Stimulated activated CD4-positive, alpha-beta T cell treated with anti-CD3 and anti-CD28 coated beads, TNF-alpha, amount 100 ng/mL, for 48 hours (primary cell): Measurements from ENCODE around the gene TSSK3.
"Not testable (repeated sequence)": the region's sequence is repeated elsewhere in the genome, so short reads cannot be mapped to it uniquely, and the experiment has no call there.

Experiments used
- DNase-seq, 3 donors: peaks; one replicate each; pipeline ENCODE4 v3.0.0-alpha.2; 2020; ENCODE audit warnings: low read depth in 3 of 3

Gene TSSK3

DNA sequence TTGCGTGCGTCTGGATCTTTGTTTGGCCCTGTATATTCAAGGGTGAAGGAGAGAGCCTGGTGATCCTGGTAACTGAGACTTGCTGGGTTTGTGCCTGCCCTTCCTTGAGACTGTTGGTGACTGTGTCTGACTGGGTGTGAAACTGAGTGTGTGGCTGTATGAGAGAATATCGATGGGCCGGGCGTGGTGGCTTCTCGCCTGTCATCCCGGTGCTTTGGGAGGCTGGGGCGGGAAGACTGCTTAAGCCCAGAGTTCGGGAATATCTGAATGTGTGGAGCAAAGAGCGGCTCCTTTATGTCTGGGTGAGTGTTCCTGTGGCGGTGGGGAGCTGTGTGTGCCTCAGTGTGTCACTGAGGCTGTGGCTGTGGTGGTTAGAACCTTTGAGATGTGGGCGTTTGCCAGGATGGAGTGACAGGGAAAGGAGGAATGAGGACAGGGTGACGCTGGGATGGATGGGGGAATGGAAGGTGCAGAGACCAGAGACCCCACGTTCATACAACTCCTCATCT is 23.6 kb upstream of the TSSK3 start:
- DNase-seq, result no peak

DNA sequence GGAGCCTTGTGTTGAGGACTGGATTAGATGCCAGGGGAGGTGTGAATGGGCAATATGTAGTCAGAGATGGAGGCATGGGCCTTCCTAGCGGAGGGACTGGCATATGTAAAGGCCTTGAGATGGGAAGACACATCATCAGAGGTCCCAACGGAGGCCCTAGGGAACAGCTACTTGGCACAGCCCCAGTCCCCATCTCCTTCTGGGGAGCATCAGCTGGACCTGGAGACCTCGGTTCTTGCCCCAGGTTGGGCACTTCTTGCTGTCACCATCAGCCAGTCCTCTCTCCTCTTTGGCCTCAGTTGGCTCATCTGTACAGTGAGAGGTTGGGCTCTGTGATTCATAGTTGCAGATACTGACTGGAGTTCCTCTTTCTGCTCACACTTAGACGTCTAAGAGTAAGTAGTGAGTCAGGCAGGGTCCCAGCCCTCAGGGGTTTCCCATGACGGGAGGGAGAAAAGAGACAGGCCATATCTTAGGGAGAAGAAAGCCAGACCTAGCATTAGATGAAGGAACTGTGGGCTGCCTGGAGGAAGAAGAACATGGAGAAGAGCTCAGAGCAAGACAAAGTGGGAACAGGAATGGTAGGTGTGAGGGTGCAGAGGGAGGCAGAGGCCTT is 22.9 kb upstream of the TSSK3 start:
- DNase-seq, result no peak

GRCh38 chr1:32341186-32341757 is 21.1 kb upstream of the TSSK3 start:
- DNase-seq, result no peak

DNA sequence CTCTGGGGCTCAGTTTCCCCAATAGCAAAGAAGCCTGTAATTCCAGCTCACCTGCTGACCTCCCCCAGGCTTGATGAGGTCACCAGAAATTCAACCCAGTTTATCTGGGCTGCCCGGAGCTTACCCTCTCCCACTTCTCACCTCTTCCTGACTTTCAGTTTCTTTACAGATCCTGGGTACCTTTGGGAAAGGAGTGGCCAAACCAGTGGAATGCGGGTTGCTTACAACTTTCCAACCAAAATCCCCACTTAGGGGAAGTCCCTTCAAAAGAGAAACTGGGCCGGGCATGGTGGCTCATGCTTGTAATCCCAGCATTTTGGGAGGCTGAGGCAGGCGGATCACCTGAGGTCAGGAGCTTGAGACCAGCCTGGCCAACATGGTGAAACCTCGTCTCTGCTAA is 20.4 kb upstream of the TSSK3 start:
- no peak for DNase-seq

GRCh38 chr1:32342704-32343103 is 19.6 kb upstream of the TSSK3 start:
- DNase-seq, result no peak

- no peak for DNase-seq
Measured at GRCh38 chr1:32345289-32345827, 17.0 kb upstream of the TSSK3 start.

DNA sequence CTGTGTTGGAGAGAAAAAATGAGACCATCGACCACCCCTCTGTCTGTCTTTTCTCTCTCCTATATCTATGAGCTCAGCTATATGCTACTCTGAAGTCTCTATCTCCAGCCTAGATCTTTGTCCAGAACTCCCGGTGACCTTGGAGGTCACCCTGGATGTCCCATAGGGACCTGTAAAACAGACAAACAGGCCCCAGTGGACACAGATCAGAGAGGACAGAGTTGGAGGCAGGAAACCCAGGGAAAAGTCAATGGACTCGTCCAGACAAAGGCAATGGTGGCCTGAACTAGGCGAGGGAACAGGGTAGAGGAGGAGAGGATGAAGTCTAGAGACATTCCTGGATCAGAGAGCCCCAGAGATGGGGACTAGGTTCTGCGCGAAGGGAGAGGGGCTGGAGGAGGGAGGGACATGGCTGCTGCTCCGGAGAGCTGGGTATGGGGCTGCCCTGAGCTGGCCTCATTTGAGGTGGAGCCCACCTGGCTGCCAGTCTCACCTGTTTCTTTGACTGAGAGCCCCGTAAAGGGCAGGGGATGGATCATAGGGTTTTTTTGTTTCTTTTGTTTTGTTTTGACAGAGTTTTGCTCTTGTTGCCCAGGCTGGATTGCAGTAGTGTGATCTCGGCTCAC is 15.7 kb upstream of the TSSK3 start:
- DNase-seq, result no peak

DNA sequence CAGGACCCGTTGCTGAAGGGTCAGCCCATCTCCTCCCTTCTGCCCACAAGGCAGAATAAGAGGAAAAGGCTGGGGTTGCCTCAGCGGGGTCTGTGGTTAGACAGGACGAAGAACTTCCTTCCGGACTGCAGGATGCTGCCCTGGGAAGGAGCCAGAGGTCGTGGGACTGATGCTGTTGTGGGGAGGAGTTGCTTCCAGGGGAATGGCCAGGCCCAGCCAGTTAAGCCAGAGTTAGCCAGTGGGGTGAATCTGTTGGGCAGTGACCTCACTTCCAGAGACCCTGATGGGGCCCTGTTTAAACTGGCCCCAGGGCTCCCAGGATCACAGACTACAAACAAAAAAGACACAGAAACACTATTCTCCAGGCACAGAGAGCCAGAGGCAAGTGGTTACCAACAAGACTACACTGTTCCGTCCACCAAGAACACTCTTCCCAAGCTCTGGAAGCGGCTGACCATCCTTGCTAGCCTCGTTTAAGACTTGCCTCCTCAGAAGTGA is 13.1 kb upstream of the TSSK3 start:
- no peak for DNase-seq

DNA sequence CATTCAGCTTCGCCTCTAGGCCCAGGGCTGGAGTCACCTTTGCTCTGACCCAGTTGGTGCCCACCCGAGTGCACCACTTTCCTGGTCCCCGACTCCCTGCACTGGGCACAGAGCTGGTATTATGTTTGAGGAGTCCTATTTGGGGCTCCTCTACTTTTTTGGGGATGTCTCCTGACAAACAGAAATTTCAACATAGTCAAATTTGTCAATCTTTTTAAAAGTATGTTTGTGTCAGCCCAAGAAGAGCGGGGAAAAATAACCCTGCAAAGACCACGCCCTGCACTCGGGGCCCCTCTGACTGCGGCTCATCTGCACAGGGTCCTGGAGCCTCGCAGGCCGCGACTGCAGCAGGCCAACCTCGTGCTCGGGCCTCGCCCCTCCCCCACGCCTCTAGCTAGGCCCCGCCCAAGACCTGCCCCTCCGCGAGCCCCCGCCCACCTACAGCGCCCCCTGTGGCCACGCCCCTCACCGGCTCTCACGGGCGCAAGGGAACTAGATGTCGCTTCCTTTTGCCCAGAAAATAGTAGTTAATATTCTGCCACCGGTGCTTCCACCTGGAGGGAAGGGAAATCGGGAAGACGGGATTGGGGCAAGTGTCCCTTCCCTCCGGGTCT is 11.4 kb upstream of the TSSK3 start:
- peak; percentile 65 to 87 (median 68) for DNase-seq

DNA sequence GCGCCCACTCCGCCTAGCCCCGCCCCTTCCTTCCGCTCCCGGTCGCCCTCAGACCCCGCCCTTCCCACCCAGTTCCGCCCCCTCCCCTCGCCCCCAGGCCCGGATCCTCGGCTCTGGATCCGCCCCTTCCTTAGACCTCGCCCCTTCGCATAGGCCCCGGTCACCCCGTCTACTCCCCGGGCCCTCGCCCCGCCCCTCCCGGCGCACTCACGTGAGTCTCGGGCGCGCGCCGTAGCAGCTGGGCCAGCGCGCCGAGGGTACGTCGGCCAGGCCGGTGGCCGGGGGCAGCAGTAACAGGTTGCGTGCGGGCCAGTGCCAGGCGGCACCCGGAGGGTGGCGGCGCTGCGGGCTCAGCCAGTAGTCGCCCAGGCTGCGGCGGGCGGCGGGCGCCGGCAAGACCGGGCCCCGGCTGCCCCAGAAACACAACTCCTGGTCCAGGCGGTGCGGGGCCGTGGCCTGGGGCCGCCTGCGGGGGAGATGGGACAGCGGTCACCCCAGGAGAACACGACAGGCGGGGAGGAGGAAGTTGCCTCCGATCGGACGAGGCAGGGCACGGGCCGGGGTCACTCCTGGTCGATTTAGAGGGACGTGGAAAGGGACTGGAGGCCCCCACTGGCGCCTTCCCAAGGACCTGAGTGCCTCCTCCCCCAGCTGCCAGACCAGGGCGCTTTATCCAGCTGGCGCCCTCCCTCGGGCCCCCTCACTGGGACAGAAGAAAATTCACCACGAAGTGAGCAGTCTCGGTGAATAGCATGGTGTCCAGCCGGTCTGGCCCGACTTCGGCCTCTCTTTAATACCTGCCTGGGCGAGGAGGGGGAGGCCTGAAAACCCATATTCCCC is 10.7 kb upstream of the TSSK3 start:
- DNase-seq, result peak; percentile 85 to 93 (median 85)

GRCh38 chr1:32352239-32352745 is 10.0 kb upstream of the TSSK3 start:
- DNase-seq, result no peak

DNA sequence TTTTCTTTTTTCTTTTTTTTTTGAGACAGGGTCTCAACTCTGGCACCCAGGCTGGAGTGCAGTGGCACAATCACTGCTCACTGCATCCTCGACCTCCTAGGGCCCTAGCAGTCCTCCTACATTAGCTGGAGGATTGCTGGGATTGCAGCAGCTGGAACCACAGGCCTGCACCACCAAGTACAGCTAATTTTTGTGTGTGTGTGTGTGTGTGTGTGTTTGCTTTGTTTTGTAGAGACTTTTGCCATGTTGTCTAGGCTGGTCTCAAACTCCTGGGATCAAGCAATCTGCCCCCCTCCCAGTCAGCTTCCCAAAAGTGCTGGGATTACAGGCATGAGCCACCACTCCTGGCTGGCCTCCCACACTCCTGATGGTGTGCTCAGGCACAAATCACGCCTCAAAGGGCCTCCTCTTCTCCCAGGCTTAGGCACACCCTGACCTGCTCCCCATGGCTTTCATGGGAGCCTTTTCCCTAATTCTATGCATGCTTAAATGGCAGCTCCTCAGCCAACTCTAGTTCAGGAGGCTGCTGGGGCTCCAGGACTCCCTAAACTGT is 9.4 kb upstream of the TSSK3 start:
- no peak for DNase-seq

DNA sequence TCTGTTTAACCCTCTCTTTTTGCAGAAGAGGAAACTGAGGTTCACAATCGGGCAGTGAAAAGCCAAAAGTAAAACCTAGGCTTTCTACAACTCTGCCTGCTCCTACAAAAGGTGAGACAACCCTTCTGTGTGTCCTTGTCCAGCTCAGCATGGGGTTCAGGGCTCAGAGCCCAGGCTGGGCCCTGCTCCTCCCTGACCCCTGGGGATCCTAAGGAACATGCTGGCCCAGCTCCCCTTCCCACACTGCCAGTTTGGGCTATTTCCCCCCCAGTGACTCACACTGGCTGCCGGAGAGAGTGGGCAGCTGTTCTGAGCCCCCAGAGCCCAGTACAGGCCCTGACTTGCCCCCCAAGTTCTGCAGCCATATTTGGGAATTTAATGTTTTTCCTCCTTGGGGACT is 8.9 kb upstream of the TSSK3 start:
- DNase-seq, result no peak

DNA sequence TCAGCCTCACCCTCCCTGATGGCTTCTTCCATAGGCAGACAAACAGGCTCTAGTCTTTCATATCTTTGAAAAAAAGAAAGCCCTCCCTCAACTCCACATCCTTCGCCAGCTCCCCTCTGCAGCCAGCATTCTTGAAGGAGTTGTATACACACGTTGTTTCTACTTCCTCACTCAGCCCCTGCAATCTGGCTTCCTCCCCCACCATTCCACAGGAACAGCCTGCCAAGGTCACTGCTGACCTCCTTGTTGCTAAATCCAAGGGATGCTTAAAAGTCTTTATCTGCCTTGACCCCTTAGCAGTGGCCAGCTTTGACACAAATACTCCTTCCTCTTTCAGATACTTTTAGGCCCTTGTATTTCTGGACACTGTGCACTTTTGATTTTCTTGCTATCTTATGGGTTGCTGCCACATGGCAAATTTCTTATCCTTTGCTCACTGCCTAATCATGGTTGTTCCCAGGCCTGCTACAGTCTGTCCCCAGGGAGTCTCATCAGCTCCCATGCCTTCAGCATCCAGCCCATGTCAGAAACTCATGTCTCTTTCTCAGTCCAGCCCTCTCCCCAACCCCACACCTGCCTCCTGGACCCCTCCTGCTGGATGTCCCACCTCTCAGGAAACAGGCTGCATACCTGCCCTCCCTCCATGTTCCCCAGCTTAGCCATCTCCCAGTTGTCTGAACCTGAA is 8.3 kb upstream of the TSSK3 start:
- no peak for DNase-seq

DNA sequence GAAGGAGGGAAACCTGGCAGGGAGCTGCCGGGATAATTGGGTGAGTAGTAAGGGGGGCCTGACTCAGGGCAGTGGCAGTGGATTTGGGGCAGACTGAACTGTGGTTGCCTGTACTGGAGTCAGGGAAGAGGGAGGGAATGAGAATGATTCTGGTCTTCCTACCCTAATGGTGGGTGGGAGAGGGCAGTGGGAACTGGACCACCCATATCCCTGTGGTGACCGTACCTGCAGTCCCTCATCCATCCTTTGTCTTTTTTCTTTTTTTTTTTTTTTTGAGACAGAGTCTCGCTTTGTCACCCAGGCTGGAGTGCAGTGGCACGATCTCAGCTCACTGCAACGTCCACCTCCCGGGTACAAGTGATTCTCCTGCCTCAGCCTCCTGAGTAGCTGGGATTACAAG is 6.6 kb upstream of the TSSK3 start:
- DNase-seq, result not testable (repeated sequence)

GRCh38 chr1:32356478-32356877 is 5.9 kb upstream of the TSSK3 start:
- DNase-seq, result no peak

DNA sequence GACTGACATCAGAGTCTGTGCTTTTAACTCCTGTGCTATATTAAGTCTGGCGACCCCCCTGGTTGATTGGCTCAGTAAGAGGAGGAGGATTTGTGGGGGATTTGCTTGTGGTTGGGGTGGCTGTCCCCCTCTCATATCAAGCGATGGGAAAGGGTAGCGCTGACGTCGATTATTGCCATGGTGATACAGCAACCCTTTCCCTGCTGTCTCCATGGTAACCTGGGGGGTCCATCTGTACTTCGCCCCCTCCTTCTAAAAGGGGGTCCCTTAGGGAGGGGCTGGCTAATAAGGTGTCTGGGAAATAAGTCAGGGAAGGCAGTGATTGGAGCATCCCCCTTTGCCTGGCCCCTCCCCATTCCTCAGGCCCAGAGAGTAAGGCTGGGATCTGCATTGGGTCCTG is 4.7 kb upstream of the TSSK3 start:
- no peak for DNase-seq

GRCh38 chr1:32358435-32358834 is 3.9 kb upstream of the TSSK3 start:
- no peak for DNase-seq

DNA sequence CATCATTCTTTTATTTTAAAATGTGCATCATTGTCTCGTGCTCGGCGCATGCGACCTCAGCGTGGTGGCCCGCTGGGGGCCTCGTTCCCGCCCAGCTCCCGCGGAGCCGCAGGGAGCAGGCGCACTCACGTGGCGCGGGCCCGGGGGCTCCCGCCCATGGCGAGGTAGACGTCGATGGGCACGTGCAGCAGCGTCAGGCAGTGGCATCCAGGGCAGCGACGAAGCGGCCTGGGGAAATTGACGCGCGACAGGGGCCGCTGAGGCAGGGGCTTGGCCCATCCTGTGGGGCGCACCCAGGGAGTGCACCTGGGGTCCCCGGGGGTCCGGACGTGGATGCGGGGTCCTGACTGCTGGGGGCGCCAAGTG is 1.0 kb upstream of the TSSK3 start:
- no peak for DNase-seq

DNA sequence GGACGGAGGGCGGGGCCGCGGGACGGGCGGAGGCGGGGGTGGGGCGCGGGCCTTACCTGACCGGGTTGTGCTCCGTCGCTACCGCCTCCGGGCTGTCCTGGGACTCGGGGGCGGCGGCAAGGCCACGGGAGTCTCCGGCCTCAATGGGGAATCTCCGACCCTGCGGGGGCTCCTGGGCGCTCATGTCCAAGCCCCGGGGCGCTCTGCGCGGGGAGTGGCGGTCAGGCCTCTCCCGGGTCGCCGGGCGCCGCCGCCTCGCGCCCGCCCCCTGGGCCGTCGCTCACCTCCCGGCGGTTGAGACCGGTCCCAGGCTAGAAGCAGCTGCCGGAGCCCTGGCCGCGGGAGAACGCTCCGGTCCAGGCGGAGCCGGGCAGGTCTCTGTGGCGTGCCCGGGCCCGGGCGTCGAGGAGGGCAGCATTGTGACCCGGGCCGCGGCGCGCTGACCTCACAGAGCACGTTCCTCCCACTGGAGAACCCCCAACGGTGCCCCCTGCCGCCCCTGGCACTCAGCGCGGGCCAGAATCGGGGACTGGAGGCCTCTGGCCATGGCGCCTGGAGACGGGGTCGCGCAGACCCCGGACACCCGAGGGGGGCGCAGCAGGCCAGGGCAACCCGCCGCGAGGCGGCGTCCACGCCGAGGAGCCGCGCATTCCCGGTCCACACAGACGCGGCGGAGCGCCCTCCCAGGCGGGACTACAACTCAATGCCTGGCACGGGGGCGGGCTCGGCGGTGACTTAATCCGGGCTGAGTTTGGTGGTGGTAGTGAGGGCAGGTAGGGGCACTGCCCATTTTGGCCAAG is 465 bp upstream of the TSSK3 start:
- DNase-seq, result no peak
